Fibroblast of skin of back (primary cell): ENCODE data around the gene RHAG.
"Not testable (repeated sequence)": the region's sequence is repeated elsewhere in the genome, so short reads cannot be mapped to it uniquely, and the experiment has no call there.

Experiments used
- DNase-seq: peaks from one replicate; pipeline ENCODE4 v3.0.0-alpha.2; 2013

The RHAG gene

GRCh38 chr6:49635978-49636712 lies 494 bp downstream of the RHAG start:
- DNase-seq, result no peak

GRCh38 chr6:49635480-49635879 lies 1.2 kb downstream of the RHAG start:
- DNase-seq, result no peak

GRCh38 chr6:49634836-49635218 lies 1.8 kb downstream of the RHAG start:
- DNase-seq, result no peak

- DNase-seq, result no peak
These were observed 2.4 kb downstream of the RHAG start for GRCh38 chr6:49634092-49634835.

GRCh38 chr6:49633541-49633940 lies 3.1 kb downstream of the RHAG start:
- no peak for DNase-seq

- DNase-seq, result no peak
These were observed 3.9 kb downstream of the RHAG start for GRCh38 chr6:49632727-49633126.

- DNase-seq, result not testable (repeated sequence)
These were observed 7.1 kb downstream of the RHAG start for GRCh38 chr6:49629485-49630088.

GRCh38 chr6:49626811-49627210 lies 9.8 kb downstream of the RHAG start:
- no peak for DNase-seq

GRCh38 chr6:49618257-49618656 lies 18.4 kb downstream of the RHAG start:
- no peak for DNase-seq

- not testable (repeated sequence) for DNase-seq
These were observed 22.5 kb downstream of the RHAG start for GRCh38 chr6:49614144-49614543.

GRCh38 chr6:49609285-49609684 lies 27.4 kb downstream of the RHAG start:
- no peak for DNase-seq

- DNase-seq, result not testable (repeated sequence)
These were observed 28.4 kb downstream of the RHAG start for GRCh38 chr6:49608275-49608674.

GRCh38 chr6:49607391-49607982 lies 29.2 kb downstream of the RHAG start:
- no peak for DNase-seq

- peak; percentile 80 for DNase-seq
These were observed 29.8 kb downstream of the RHAG start for GRCh38 chr6:49606721-49607390.

GRCh38 chr6:49604080-49604479 lies 32.6 kb downstream of the RHAG start:
- not testable (repeated sequence) for DNase-seq

- DNase-seq, result not testable (repeated sequence)
These were observed 49.4 kb downstream of the RHAG start for GRCh38 chr6:49587262-49587661.

- no peak for DNase-seq
These were observed 54.1 kb downstream of the RHAG start for GRCh38 chr6:49582529-49582928.

- no peak for DNase-seq
These were observed 57.0 kb downstream of the RHAG start for GRCh38 chr6:49579649-49580048.

GRCh38 chr6:49576618-49577017 lies 60.0 kb downstream of the RHAG start:
- DNase-seq, result no peak

GRCh38 chr6:49570474-49571079 lies 66.1 kb downstream of the RHAG start:
- DNase-seq, result no peak

GRCh38 chr6:49565855-49566254 lies 70.8 kb downstream of the RHAG start:
- DNase-seq, result no peak

- DNase-seq, result no peak
These were observed 71.4 kb downstream of the RHAG start for GRCh38 chr6:49565261-49565660.
